GM21576 (cell line): ENCODE results near the gene CD84.
"Not testable (repeated sequence)": the region's sequence is repeated elsewhere in the genome, so short reads cannot be mapped to it uniquely, and the experiment has no call there.

Experiments
- ATAC-seq: cut with Tn5 transposase; IDR thresholded peaks from one replicate; pipeline ENCODE4 v1.9.1; 2021; ENCODE audit warnings: mild to moderate bottlenecking, moderate library complexity; ENCODE audit not compliant: unreplicated experiment

Gene CD84, protein sequence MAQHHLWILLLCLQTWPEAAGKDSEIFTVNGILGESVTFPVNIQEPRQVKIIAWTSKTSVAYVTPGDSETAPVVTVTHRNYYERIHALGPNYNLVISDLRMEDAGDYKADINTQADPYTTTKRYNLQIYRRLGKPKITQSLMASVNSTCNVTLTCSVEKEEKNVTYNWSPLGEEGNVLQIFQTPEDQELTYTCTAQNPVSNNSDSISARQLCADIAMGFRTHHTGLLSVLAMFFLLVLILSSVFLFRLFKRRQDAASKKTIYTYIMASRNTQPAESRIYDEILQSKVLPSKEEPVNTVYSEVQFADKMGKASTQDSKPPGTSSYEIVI

DNA sequence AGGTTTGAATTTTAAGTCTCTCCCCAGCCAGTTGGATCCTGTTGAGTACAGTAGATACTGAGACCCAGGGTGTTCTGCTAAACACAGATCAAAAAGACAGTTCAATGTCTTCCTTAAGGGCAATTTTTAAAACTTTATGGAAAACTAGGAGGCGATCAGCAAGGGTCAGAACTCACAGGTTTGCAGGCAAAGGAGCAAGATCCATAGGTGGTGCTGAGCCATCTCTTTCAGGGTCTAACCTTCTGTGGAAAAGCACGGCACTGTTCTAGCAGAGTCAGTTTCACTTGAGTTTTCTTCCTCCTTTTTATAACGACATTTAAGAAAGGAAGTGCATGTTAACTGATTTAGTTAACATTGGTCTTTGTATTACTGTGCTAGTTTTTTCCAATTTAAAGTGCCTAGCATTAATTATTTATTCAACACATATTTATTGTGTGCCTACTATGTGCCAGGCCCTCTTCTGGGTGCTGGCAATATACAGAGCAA lies at the start of gene CD84:
Gene CD84, minus strand, starts transcription at position 281 of the 486 bp plus-strand sequence. Its CDS starts 59 bp downstream, at position 222.
- no peak for ATAC-seq

DNA sequence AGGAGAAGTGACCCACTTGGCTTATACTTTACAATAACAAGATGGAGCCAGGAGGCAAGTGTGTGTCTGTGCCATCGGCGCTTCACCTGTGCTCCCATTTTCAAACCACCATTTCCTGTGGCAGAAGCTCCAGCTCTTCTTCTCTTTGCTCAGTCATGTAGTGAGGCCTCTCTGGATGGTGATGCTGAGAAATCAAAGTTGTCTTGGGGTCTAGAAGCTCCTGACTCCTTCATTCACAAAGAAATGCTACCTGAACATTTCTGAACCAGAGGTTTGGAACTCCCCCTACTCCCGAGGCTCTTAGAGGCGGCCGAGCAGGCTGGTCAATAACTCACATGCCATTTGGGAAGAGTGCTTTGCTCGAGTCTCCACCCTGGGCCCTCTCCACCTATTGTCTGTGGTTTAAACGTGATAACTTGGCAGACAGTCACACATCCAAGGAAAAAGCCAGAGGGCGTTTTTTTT lies 49.5 kb upstream of the CD84 start:
- ATAC-seq: no peak

DNA sequence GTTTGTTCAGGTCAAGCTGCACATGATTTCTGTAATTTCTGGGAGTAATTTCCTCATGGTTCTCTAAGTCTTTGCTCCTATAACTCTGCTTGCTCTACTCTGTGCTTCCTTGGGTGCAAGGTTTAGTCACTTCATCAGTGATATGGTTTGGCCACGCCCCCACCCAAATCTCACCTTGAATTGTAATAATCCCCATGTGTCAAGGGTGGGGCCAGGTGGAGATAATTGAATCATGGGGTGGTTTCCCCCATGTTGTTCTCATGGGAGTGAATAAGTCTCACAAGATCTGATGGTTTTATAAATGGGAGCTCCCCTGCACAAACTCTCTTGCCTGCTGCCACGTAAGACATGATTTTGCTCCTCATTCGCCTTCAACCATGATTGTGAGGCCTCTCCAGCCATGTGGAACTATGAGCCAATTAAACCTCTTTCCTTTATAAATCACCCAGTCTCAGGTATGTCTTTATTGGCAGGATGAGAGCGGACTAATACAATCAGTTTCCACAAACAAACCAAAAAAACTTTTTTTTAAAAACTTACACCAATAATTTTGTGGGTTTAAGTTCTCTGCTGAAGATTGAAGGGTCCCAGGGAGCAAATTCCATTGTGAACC lies 48.5 kb upstream of the CD84 start:
- ATAC-seq: not testable (repeated sequence)

DNA sequence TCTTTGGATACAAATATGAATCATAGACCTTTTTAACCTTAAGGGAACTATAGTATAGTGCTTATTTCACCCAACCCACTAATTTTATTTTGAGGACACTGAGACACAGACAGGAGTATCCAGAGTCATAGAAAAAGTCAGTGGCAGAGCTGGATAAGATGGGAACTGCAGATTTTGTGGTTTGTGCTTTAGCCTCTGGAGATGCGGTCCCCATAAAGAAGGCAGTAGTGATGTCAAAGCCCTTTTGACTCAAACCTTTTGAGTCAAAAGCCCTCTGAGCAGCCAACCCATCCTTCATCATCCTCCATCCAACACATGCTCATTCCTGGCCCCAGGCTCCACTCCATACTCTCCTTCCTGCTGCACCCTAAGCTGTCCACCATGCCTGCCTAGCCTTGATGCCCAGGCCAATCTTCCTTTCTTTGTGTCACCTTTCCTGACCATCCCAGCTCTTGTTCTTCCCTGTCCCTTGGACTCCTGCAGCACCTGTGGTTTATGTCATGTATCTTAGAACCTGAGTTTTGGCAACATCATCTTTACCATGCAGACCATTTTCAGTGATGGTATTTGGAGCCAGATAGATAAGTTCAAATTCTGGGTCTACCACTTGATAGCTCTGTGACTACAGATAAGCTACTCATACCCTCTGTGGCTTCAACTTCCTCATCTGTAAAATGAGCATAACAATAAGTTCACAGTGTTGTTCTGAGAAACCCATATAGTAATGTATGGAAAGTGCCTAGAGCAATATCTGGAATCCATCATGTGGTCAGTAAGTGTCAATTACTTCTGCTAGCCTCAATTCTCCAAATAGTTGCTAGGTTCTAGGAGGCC lies 47.4 kb upstream of the CD84 start:
- ATAC-seq: no peak

DNA sequence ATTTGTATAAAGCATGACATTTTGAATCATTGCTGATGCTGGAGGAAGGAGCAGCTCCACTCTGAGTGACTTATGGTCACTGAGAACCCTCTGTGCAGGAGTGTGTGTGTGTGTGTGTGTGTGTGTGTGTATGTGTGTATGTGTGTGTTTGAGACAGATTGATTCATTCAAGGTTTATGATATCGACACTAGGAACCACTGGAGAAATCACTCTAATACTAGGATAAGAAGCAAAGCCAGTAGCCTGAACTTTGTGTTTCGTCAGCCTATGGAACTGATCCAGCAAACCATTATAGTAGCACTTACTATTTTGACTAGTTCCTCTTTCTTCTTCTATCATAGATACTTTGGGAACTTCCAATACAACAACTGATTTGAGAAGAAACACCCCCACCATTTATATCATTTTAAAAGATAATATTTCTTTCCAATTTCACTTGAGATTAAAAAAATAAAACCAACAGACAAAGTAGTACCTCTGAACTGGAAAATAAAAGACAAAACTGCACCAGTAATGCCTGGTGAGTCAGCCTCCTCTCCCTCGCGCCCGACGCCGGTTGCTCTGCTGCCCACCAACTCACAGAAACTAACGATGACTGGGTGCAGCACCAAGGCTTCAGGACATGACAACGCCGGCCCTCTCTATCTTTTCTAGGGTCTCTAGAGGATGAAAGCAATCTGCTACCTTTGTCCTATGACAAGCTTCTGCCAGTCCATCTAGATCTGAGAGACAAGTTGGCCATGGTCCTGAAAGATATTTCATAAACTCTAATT lies 46.6 kb upstream of the CD84 start:
- no peak for ATAC-seq

DNA sequence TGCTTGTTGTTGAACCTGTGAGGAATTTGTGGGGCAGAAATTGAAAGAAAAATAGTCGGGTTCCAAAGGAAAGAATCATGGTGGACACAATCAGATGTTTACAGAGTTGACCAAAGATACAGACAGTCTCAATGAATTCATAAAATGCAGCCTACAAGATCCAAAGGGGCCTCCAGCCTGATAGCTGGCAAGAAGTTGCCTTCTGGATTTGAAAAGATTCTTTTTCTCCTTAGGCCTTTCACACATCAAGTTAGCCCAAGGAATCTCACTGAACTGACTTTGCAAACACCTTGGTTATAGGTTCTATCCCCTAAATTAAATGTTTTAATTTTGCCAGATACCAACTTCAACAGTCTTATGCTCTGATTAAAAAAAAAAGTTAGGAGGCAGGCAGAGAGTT lies 46.0 kb upstream of the CD84 start:
- ATAC-seq: no peak

DNA sequence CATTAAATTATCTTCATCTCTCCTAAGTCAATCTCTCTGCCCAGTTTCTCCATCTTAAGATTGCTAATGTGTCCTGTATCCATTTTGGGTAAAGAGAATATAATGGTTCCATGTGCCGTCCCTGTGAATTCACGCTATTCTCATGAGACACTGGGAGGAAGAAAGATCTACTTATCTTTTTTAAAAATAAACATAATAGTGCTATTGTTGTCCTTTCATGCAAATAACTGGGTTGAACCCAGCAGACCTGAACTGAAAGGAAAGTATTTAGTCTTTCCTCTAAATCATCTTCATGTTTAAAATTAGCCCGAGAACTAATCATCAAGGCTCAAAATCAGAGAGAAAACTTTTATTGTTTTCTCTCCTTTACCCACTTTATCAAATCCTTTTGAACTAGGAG lies 45.2 kb upstream of the CD84 start:
- peak; percentile 34 for ATAC-seq

DNA sequence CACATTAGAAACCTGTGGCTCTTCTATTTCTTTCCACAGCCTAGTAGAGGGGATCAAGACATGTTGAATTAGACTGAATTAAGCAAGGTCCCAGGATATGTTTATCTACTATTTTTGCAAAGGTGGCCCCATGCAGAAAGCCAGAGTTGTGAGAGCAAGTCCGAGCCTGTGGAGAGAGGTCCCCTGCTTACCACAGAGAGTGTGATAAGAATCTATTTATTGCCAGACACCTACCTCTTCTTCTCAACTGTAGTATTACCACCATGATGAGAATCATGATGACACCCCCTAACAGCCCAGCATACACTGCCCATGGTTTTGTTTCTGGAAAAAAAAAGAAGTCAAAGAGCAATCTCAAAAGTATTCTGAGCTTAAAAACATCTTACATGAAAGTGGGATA lies 44.6 kb upstream of the CD84 start:
- ATAC-seq: no peak

DNA sequence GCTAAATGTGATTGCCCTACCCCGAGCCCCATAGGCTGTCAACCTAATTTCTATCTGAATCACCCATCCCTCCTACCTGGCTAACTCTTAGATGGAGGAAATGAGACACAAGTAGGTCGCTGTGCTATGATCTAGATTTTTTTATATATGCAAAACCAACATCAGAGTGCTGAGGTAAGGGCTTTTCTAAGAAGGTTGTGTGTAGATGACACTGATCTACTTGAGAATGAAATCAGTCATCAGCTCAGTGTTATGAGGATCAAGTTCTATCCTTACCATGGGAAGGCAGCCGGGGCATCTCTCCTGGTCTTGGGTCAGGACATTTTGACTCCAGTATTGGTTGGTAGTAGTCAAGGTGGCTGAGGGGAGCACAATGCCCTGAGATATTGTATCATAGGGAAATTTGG lies 43.9 kb upstream of the CD84 start:
- no peak for ATAC-seq

DNA sequence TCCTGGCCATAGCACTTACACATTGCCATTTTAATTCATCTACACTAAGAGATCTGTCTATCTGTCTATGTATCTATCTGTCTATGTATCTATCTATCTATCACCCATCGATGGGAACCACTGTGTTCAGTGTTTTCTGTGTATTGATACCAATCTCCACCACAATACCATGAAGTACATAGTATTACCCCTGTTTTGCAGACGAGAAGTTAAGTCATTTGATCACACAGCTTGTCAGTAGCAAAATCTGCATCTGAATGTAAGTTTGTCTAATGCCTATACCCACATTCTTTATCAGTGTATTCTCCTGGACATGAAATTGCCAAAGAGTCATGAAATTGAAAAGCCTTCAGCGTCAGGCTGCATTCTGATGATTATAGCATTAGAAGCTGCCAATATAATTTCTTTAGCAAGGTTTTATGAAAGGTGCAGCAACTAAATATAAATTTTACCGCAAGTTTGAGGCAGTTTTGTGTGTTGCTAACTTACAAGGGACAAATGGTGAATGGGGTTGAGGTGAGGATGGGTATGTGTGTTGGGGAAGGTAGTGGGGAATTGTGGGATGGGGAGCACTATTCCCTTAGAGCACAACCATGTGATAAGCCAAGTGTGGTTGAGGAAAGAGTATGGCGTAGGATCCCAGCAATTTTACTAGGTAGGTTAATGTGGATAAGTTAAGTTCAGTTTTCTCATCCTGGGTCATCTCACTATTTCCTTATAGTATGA lies 43.4 kb upstream of the CD84 start:
- no peak for ATAC-seq

DNA sequence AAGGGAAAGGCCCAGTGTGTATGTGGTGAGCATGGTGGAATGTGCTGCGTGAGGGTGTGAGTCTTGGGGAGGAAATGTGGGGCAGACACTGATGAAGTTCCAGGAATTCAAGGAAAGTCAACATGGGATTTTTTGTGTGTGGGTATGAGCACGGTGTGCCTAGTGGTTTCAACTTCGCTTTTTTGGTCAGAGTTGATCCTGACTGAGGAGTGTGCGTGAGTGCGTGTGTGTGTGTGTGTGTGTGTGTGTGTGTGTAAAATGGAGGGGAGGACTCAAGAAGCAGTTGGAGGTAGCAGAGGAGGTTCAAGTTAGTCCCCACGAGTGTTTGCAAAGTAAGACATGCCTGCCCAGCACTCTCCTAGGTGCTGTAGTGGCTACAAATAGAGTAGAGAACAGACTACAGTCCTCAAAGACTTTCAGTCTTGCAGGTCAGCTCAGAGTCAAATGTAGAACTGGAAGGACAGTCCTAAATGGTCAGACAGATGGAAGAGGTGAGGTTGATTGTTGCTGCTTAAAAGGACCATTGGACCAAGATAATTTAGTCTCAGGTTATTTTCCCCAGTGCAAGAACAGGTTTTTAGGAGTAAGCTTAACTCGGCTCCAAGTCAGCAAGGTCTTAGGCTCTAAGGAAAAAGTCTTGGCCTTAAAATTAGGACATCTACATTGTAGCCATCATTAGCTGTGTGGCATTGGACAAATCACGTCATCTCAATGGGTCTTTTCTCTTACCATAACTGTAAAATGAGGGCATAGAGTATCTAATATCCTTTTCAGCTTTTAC lies 42.5 kb upstream of the CD84 start:
- ATAC-seq: no peak

DNA sequence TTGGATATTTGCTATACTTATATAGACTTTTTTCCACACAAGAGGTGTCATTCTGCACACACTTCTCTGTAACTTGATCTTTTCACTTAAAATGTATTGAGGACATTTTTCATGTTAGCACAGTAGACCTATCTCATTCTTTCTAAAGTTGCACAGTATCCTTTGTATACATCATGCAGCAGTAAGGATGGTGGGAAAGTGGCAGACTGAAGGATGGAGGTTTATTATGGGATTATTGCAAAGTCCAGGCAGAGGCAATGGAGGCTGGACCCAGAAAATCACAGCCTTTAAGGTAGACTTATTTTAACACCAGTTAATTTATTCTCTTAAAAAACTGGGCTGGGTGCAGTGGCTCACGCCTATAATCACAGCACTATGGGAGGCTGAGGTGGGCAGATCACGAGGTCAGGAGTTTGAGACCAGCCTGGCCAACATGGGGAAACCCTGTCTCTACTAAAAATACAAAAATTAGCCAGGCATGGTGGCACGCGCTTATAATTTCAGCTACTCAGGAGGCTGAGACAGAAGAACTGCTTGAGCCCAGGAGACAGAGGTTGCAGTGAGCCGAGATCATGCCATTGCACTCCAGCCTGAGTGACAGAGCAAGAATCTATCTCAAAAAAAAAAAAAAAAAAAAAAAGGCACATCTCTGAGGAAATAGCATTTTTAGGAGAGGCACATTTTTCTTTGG lies 41.8 kb upstream of the CD84 start:
- ATAC-seq: no peak

DNA sequence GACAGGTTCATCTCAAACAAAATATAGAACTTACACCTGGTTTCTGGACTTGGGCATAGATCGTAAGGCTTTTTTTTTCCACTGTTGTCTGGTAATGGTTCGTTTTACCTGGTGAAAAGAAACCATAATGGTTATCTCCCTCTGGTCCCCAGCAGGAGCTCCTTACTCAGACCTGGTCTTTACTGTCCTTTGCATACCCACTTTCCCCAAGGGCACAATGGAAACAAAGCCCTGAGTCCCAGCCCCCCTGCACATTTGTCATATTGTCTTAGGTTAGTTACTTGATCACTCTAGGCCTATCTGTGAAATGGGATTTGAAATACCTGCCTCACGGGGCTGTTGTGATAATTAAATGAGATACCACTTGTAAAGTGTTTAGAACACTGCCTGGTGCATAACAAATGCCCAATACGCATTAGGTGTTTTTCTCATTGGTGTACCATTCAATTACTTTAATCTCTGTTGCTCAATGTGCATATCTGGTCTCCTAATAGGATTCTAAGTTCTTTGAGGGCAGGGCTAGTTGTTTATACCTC lies 40.5 kb upstream of the CD84 start:
- ATAC-seq: no peak

DNA sequence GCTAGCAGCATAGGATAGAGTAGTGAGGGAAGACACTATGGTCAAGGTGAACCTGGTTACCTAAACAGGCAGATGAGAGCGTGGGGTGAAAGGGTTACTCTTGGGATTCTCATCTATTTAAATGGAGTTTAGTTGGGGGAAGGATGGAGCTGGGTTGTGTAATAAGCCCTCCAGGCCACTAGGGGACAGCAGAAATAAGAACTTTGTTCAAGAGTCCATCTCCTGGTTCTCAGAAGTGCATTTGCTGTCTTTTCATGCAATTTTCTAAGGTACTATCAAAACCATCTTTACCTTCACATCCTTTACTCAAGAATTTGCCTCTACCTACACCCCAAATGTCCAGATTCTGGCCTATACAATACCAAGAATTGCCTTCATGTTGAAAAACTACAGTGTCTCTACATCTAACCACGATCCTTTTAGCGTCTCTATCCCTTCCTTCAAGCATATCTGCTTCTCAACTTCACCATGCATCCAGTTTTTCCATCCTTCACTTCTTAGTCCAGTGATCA lies 39.5 kb upstream of the CD84 start:
- ATAC-seq: no peak

DNA sequence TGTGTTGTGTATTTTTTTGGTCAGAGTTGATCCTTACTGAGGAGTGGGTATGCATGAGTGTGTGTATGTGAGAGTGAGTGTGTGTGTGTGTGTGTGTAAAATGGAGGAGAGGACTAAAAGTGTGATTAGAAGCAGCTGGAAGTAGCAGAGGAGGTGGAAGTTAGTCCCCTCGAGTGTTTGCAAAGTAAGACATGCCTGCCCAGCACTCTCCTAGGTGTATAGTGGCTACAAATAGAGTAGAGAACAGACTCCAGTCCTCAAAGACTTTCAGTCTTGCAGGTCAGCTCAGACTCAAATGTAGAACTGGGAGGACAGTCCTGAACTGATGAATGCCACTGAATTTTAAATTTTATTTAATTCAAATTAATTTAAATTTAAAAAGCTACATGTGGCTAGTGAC lies 39.0 kb upstream of the CD84 start:
- ATAC-seq: no peak

DNA sequence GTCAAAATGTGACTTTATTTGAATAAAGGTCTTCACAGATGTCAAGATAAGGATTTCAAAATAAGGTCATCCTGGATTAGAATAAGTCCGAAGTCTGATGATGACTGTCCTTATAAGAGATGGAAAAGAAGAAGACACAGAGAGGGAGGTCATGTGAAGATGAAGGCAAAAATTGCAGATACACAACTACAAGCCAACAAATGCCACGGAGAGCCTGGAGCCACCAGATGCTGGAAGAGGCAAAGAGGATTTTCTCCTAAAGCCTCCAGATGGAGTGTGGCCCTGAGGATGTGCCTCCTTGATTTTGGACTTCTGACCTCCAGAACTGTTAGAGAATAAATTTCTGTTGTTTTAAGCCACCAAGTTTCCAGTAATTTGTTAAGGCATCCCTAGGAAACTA lies 36.4 kb upstream of the CD84 start:
- no peak for ATAC-seq

DNA sequence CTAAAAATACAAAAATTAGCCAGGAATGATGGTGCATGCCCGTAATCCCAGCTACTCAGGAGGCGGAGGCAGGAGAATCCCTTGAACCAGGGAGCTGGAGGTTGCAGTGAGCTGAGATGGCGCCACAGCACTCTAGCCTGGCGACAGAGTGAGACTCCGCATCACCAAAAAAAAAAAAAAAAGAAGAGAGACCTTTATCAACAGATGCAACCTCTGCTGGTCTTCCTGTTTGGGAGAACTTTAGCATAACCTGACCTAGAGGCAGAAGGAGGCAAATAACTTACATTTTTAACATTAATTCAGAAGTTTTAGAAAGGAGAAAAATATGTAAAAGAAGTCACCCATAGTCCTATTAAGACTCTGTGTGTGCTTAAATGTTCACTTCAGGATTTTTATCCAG lies 35.1 kb upstream of the CD84 start:
- ATAC-seq: no peak

DNA sequence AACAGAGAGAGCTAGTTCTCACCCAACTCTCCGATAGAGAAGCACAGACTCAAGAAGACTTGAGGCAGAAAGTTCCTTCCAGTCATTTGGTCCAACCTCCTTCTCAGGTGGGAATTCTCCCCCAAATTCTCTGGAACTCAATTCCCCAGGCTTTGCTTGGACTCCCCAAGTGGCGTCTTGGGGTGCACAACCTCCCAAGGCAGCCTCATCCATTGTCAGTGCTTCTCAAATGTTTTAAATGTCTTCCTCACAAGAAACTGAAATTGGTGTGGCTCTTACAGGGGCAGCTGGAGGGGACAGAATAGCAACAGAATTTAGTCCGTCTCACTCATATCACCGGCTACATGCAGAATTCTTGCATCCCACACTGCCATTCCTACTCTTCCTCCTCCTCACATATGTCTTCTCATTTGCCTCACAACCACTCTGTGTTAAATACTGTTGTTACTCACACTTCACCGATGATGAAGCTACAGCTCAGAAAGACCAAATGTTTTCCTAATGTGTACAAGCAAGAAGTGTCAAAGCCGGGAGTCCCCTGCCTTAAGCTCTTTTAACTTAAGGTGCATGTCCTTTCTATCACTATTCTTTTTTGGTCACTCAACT lies 33.4 kb upstream of the CD84 start:
- ATAC-seq: no peak
